Endothelial cell of umbilical vein (primary cell): Measurements from ENCODE around the gene PPP4R4. TPM values are rescaled to one million over a fixed set of nuclear protein-coding genes. Genes with fewer than 3 reads are reported as not detected.
"Not testable (repeated sequence)": the region's sequence is repeated elsewhere in the genome, so short reads cannot be mapped to it uniquely, and the experiment has no call there.

Experiments
- BruUV-seq: library from RNA; stranded (reverse); fragments of 400-500 nt; replicated peaks from 2 replicates; lab custom pipeline; 2021; lab: Mats Ljungman, UMichigan
- CTCF ChIA-PET: fragments of 300-600, 350-600 bp; sonication (Branson Sonifier 250); formaldehyde crosslinking; loops from one replicate; lab custom pipeline; 2021; ENCODE audit warnings: antibody characterized with exemption, inconsistent platforms; lab: Charles Lee
- POLR2A ChIA-PET: fragments of 300-600, 350-600 bp; sonication (Branson Sonifier 250); formaldehyde crosslinking; loops from one replicate; lab custom pipeline; 2021; ENCODE audit warnings: antibody characterized with exemption, inconsistent platforms; lab: Charles Lee
- DNase-seq: peaks from one replicate; pipeline ENCODE4 v3.0.0-alpha.2; 2011; ENCODE audit warnings: low read depth, low spot score
- FAIRE-seq: peaks from 2 replicates; lab custom pipeline; 2011; peaks lifted over from hg19 to GRCh38; lab: Jason Lieb, UNC
- H2AFZ ChIP-seq: 2 replicates; pipeline ENCODE4 v1.6.0; 2012; ENCODE audit warnings: low read depth, low read length, control low read depth, inconsistent platforms
- H3K27ac ChIP-seq: 2 replicates; pipeline ENCODE4 v1.5.1; 2011; ENCODE audit warnings: low read depth, mild to moderate bottlenecking, control low read depth, low read length, moderate library complexity; ENCODE audit not compliant: insufficient read depth
- H3K27me3 ChIP-seq, 2 experiments: 2 replicates each; pipeline versions ENCODE4 v1.6.0 to v1.6.1; 2011; ENCODE audit warnings: low read length in 2 of 2, mixed read lengths in 1 of 2; ENCODE audit not compliant: control insufficient read depth in 2 of 2, insufficient read depth in 2 of 2
- H3K36me3 ChIP-seq, 2 experiments: 2 replicates in 1 of 2; 3 replicates in 1 of 2; pipeline ENCODE4 v1.5.1; 2011; ENCODE audit warnings: low read length in 2 of 2, mild to moderate bottlenecking in 1 of 2, moderate library complexity in 1 of 2; ENCODE audit not compliant: control insufficient read depth in 2 of 2, insufficient read depth in 2 of 2; ENCODE audit errors: extremely low read depth in 1 of 2
- H3K4me1 ChIP-seq: 3 replicates; pipeline ENCODE4 v1.5.1; 2011; ENCODE audit warnings: mild to moderate bottlenecking, low read length; ENCODE audit not compliant: control insufficient read depth, insufficient read depth; ENCODE audit errors: extremely low read depth
- H3K4me2 ChIP-seq: 2 replicates; pipeline ENCODE4 v1.6.1; 2011; ENCODE audit warnings: low read length, control low read depth, mixed read lengths; ENCODE audit not compliant: insufficient read depth
- H3K4me3 ChIP-seq, 3 experiments: fragments of 200-600 bp in 1 of 3; sonication (generic), shearing (Covaris generic) in 1 of 3; replicated peaks in 1 of 3; 2 replicates each; pipeline ENCODE4 v1.5.1; 2011 to 2016; ENCODE audit warnings: control low read depth in 3 of 3, low read length in 3 of 3, mild to moderate bottlenecking in 2 of 3, inconsistent platforms in 1 of 3, low read depth in 1 of 3, moderate library complexity in 1 of 3; ENCODE audit not compliant: insufficient read depth in 1 of 3
- H3K79me2 ChIP-seq: 2 replicates; pipeline ENCODE4 v1.6.0; 2012; ENCODE audit warnings: low read length, inconsistent platforms; ENCODE audit not compliant: control insufficient read depth, insufficient read depth
- H3K9ac ChIP-seq: replicated peaks from 2 replicates; pipeline ENCODE3; 2011; ENCODE audit warnings: low read length, control low read depth; ENCODE audit not compliant: insufficient read depth; ENCODE audit errors: extremely low read depth
- H3K9me1 ChIP-seq: replicated peaks from 3 replicates; pipeline ENCODE4 v1.6.0; 2011; ENCODE audit warnings: mild to moderate bottlenecking, low read length; ENCODE audit not compliant: control insufficient read depth, insufficient read depth; ENCODE audit errors: extremely low read depth
- H3K9me3 ChIP-seq: replicated peaks from 2 replicates; pipeline ENCODE4 v1.5.1; 2012; ENCODE audit warnings: low read length, inconsistent platforms; ENCODE audit not compliant: control insufficient read depth, insufficient read depth
- H4K20me1 ChIP-seq: replicated peaks from 2 replicates; pipeline ENCODE3; 2011; ENCODE audit warnings: mild to moderate bottlenecking, low read length; ENCODE audit not compliant: control insufficient read depth, insufficient read depth; ENCODE audit errors: extremely low read depth
- CTCF ChIP-seq, 2 donors: IDR thresholded peaks; 1 replicate in 1 of 2; 2 replicates in 1 of 2; pipeline ENCODE4 v1.5.1; 2011; ENCODE audit warnings: low read length in 2 of 2, mild to moderate bottlenecking in 2 of 2, moderate library complexity in 2 of 2, control low read depth in 1 of 2, inconsistent platforms in 1 of 2, low read depth in 1 of 2; ENCODE audit not compliant: insufficient read depth in 1 of 2; ENCODE audit errors: extremely low read depth in 1 of 2
- EZH2 ChIP-seq: IDR thresholded peaks from 2 replicates; pipeline ENCODE4 v1.6.1; 2012; ENCODE audit warnings: borderline replicate concordance, low read depth, mild to moderate bottlenecking, moderate library complexity, low read length, inconsistent platforms; ENCODE audit not compliant: severe bottlenecking
- FOS ChIP-seq: IDR thresholded peaks from 2 replicates; pipeline ENCODE4 v1.6.1; 2011; ENCODE audit warnings: mild to moderate bottlenecking, low read length, moderate library complexity, borderline replicate concordance; ENCODE audit not compliant: insufficient read depth
- MAX ChIP-seq: IDR thresholded peaks from 2 replicates; pipeline ENCODE4 v1.6.1; 2011; ENCODE audit not compliant: insufficient read depth, insufficient read length
- MYC ChIP-seq: IDR thresholded peaks from one replicate; pipeline ENCODE4 v1.6.1; 2011; ENCODE audit warnings: mild to moderate bottlenecking, low read depth, low read length
- POLR2A ChIP-seq: IDR thresholded peaks from 2 replicates; pipeline ENCODE4 v1.6.1; 2012; ENCODE audit warnings: low read depth, mild to moderate bottlenecking, control low read depth, low read length
- POLR2AphosphoS5 ChIP-seq: IDR thresholded peaks from 2 replicates; pipeline ENCODE4 v1.6.1; 2012; ENCODE audit warnings: low read depth, mild to moderate bottlenecking, control low read depth, low read length, moderate library complexity; ENCODE audit not compliant: insufficient read depth
- dilution Hi-C: fragments of 300-500 bp; cut with MboI; formaldehyde crosslinking; loops from one replicate; pipeline ENCODE4 v1.15.0; 2019; ENCODE audit warnings: low sequenced_read_pairs; ENCODE audit not compliant: extremely low pct_ligation_motif_present
- intact Hi-C: fragments of 100-400 bp; cut with micrococcal nuclease; formaldehyde crosslinking; loops from one replicate; pipeline ENCODE4 v1.10.0; 2022
- polyA plus RNA-seq, 4 experiments: library from polyadenylated mRNA; depleted of rRNA in 3 of 4; stranded (reverse) in 3 of 4; unstranded in 1 of 4; fragments of >200 nt; gene quantifications; 2 replicates each; pipeline versions ENCODE4 v1.2.1 to v1.2.3, GENCODE V29; 2011 to 2012; ENCODE audit warnings: missing spikeins in 1 of 4
- total RNA-seq: library from RNA; stranded (reverse); gene quantifications from 2 replicates; pipeline ENCODE4 v1.2.3, GENCODE V29; 2021

The PPP4R4 gene
- total and polyA plus RNA-seq, 2 donors (not counting 3 experiments of a cell fraction or from before 2014, with no cell fraction given): not detected

GRCh38 chr14:94217116-94217515 is 43.0 kb downstream of the PPP4R4 start:
- H3K9ac ChIP-seq: no peak overlapping the region
- no peaks in the 10 kb centered on the region for H3K9me1 ChIP-seq
- dilution Hi-C loops (loop anchor here (10.0 kb wide), 1 partner anchor 48 kb away; no protein-coding TSS in a partner anchor), intact Hi-C loops (no loop called here)
- no peaks in the 10 kb centered on the region for H4K20me1 ChIP-seq
- ChIA-PET POLR2A (no interaction called here), CTCF (no interaction called here)
- no peaks in the 10 kb centered on the region for H3K27me3 ChIP-seq
- no peak for TF ChIP-seq FOS
- no peak for TF ChIP-seq MAX
- no peak for TF ChIP-seq EZH2
- TF ChIP-seq POLR2A: no peak
- no peak for TF ChIP-seq CTCF (IDR thresholded peaks at IDR 0.05; ENCODE audit: extremely low read depth in 1 of 2, insufficient read depth in 1 of 2, low read depth in 1 of 2, low read length in 2 of 2)
- TF ChIP-seq POLR2AphosphoS5: no peak
- TF ChIP-seq MYC: no peak
- no peak overlapping the region for H3K27ac ChIP-seq
- BruUV-seq: no TSS peak
- no peak overlapping the region for H3K4me2 ChIP-seq
- FAIRE-seq: no peak
- H3K36me3 ChIP-seq: no peaks in the 10 kb centered on the region
- no peak for DNase-seq
- no peaks in the 10 kb centered on the region for H3K79me2 ChIP-seq
- H3K9me3 ChIP-seq: no peaks in the 10 kb centered on the region
- H3K4me1 ChIP-seq: no peaks in the 10 kb centered on the region
- no peak overlapping the region for H3K4me3 ChIP-seq
- H2AFZ ChIP-seq: no peak overlapping the region

GRCh38 chr14:94218198-94218886 is 44.2 kb downstream of the PPP4R4 start:
- H3K4me2 ChIP-seq, H3K27ac ChIP-seq, H3K4me1 ChIP-seq, H4K20me1 ChIP-seq, H3K36me3 ChIP-seq, H3K27me3 ChIP-seq, H3K9ac ChIP-seq, intact Hi-C loops, H3K4me3 ChIP-seq, FAIRE-seq, H3K79me2 ChIP-seq, H3K9me1 ChIP-seq, H3K9me3 ChIP-seq, BruUV-seq, POLR2A ChIA-PET, DNase-seq, H2AFZ ChIP-seq: not testable (repeated sequence)
- CTCF ChIA-PET: interaction anchor here (0.6 kb wide), 1 partner anchor 30 kb away, joined by 3 read pairs; no protein-coding TSS in a partner anchor
- dilution Hi-C loops: loop anchor here (10.0 kb wide), 1 partner anchor 46 kb away; no protein-coding TSS in a partner anchor
